A673 (cell line): ENCODE measurements around the gene CLRN3.

Source experiments
- CTCF ChIP-seq: fragments of 300-800, 200-600 bp; sonication (generic); conservative IDR thresholded peaks from 2 replicates; pipeline ENCODE4 v1.5.1; 2017; ENCODE audit warnings: low read depth, mild to moderate bottlenecking, antibody characterized with exemption, low read length, moderate library complexity, mixed read lengths
- EZH2 ChIP-seq: fragments of 200-600 bp; sonication (generic); IDR thresholded peaks from 2 replicates; pipeline ENCODE4 v1.6.1; 2017; ENCODE audit warnings: borderline replicate concordance, low read depth, mild to moderate bottlenecking, mixed read lengths, antibody characterized with exemption, low read length; ENCODE audit not compliant: poor library complexity, severe bottlenecking

- no peak for TF ChIP-seq CTCF
- no peak for TF ChIP-seq EZH2
Measured at GRCh38 chr10:127921075-127921752, 28.5 kb upstream of the CLRN3 start.
